ENCODE measurements around the gene GSG1L2.

Gene GSG1L2

GRCh38 chr17:9824797-9825338 is 3.0 kb upstream of the GSG1L2 start:
- DNase-seq: no peak

GRCh38 chr17:9824094-9824493 is 2.2 kb upstream of the GSG1L2 start:
- no peak for DNase-seq

GRCh38 chr17:9820448-9820847 is 1.4 kb downstream of the GSG1L2 start:
- DNase-seq: no peak

- DNase-seq: no peak
Observed at GRCh38 chr17:9818760-9819159, 3.1 kb downstream of the GSG1L2 start.

- DNase-seq: no peak
Observed at GRCh38 chr17:9817086-9817485, 4.8 kb downstream of the GSG1L2 start.

- DNase-seq: no peak
Observed at GRCh38 chr17:9816472-9816871, 5.4 kb downstream of the GSG1L2 start.

GRCh38 chr17:9814337-9814945 is 7.4 kb downstream of the GSG1L2 start:
- no peak for DNase-seq

- no peak for DNase-seq
Observed at GRCh38 chr17:9813166-9813565, 8.7 kb downstream of the GSG1L2 start.

- DNase-seq: no peak
Observed at GRCh38 chr17:9811537-9811936, 10.3 kb downstream of the GSG1L2 start.

- no peak for DNase-seq
Observed at GRCh38 chr17:9811086-9811485, 10.8 kb downstream of the GSG1L2 start.

GRCh38 chr17:9810100-9810949 is 11.6 kb downstream of the GSG1L2 start:
- DNase-seq: no peak

- DNase-seq: no peak
Observed at GRCh38 chr17:9809409-9809808, 12.5 kb downstream of the GSG1L2 start.

- no peak for DNase-seq
Observed at GRCh38 chr17:9806699-9807098, 15.2 kb downstream of the GSG1L2 start.

- no peak for DNase-seq
Observed at GRCh38 chr17:9805769-9806168, 16.1 kb downstream of the GSG1L2 start.

- DNase-seq: no peak
Observed at GRCh38 chr17:9802697-9803096, 19.2 kb downstream of the GSG1L2 start.

- no peak for DNase-seq
Observed at GRCh38 chr17:9802294-9802693, 19.6 kb downstream of the GSG1L2 start.

GRCh38 chr17:9801505-9801904 is 20.4 kb downstream of the GSG1L2 start:
- DNase-seq: no peak

GRCh38 chr17:9798724-9799123 is 23.2 kb downstream of the GSG1L2 start:
- no peak for DNase-seq

- no peak for DNase-seq
Observed at GRCh38 chr17:9798008-9798407, 23.9 kb downstream of the GSG1L2 start.

- no peak for DNase-seq
Observed at GRCh38 chr17:9792181-9792840, 29.6 kb downstream of the GSG1L2 start.

- DNase-seq: no peak
Observed at GRCh38 chr17:9790889-9791876, 30.7 kb downstream of the GSG1L2 start, which contains the start of gene DHRS7C. DHRS7C (minus strand) TSS chr17:9791592; CDS start chr17:9791284, 308 bp downstream.

GRCh38 chr17:9790316-9790715 is 31.6 kb downstream of the GSG1L2 start:
- DNase-seq: no peak
